ENCODE data around the gene PPP1R12A.

The PPP1R12A gene

GRCh38 chr12:79766705-79767464, 168.0 kb downstream of the PPP1R12A start:
- WGBS, 2 experiments (ENCODE audit: insufficient coverage in 2 of 2) = 83% methylated on average over 1 of the region's 3 CpGs; no CpG with 5 or more reads in 1 of the 2 experiments
- Histone ChIP-seq H3K9me3 (ENCODE audit: control insufficient read depth, low read length) (no peaks in the 10 kb centered on the region), H3K4me3 (ENCODE audit: extremely low read depth, insufficient read depth, low read length, poor library complexity, severe bottlenecking) (no peak overlapping the region), H3K36me3 (ENCODE audit: control insufficient read depth, insufficient read depth, low read length) (no peaks in the 10 kb centered on the region), H3K27ac (ENCODE audit: low read depth, low read length, severe bottlenecking) (no peak overlapping the region), H3K4me1 (ENCODE audit: control insufficient read depth, insufficient read depth, low read length, poor library complexity, severe bottlenecking) (peaks cover 3% of the 10 kb centered on the region)

- Histone ChIP-seq H3K4me1 (ENCODE audit: control insufficient read depth, insufficient read depth, low read length, poor library complexity, severe bottlenecking) (peaks cover 3% of the 10 kb centered on the region), H3K36me3 (ENCODE audit: control insufficient read depth, insufficient read depth, low read length) (no peaks in the 10 kb centered on the region), H3K27ac (ENCODE audit: low read depth, low read length, severe bottlenecking) (no peak overlapping the region), H3K4me3 (ENCODE audit: extremely low read depth, insufficient read depth, low read length, poor library complexity, severe bottlenecking) (no peak overlapping the region), H3K9me3 (ENCODE audit: control insufficient read depth, low read length) (no peaks in the 10 kb centered on the region)
- WGBS, 2 experiments (ENCODE audit: insufficient coverage in 2 of 2) = 93 to 100% methylated on average over 1 of the region's 1 CpG
These were observed 169.7 kb downstream of the PPP1R12A start for GRCh38 chr12:79765157-79765556.

GRCh38 chr12:79764641-79765040, 170.3 kb downstream of the PPP1R12A start:
- Histone ChIP-seq H3K36me3 (ENCODE audit: control insufficient read depth, insufficient read depth, low read length) (no peaks in the 10 kb centered on the region), H3K27ac (ENCODE audit: low read depth, low read length, severe bottlenecking) (no peak overlapping the region), H3K4me3 (ENCODE audit: extremely low read depth, insufficient read depth, low read length, poor library complexity, severe bottlenecking) (no peak overlapping the region), H3K4me1 (ENCODE audit: control insufficient read depth, insufficient read depth, low read length, poor library complexity, severe bottlenecking) (peaks cover 3% of the 10 kb centered on the region), H3K9me3 (ENCODE audit: control insufficient read depth, low read length) (no peaks in the 10 kb centered on the region)
- WGBS, 2 experiments (ENCODE audit: insufficient coverage in 2 of 2) = 89 to 90% methylated on average over 3 of the region's 3 CpGs

GRCh38 chr12:79763766-79764452, 171.0 kb downstream of the PPP1R12A start:
- no peak overlapping the region for H3K27ac ChIP-seq (ENCODE audit: low read depth, low read length, severe bottlenecking)
- peaks cover 3% of the 10 kb centered on the region for H3K4me1 ChIP-seq (ENCODE audit: control insufficient read depth, insufficient read depth, low read length, poor library complexity, severe bottlenecking)
- WGBS, 2 experiments (ENCODE audit: insufficient coverage in 2 of 2) = 86 to 100% methylated on average over 2 of the region's 5 CpGs
- H3K9me3 ChIP-seq (ENCODE audit: control insufficient read depth, low read length) = no peaks in the 10 kb centered on the region
- no peaks in the 10 kb centered on the region for H3K36me3 ChIP-seq (ENCODE audit: control insufficient read depth, insufficient read depth, low read length)
- no peak overlapping the region for H3K4me3 ChIP-seq (ENCODE audit: extremely low read depth, insufficient read depth, low read length, poor library complexity, severe bottlenecking)

GRCh38 chr12:79761341-79761740, 173.6 kb downstream of the PPP1R12A start:
- WGBS, 2 experiments (ENCODE audit: insufficient coverage in 2 of 2) = no CpG with 5 or more reads among the region's 1 CpG
- peaks cover 9% of the 10 kb centered on the region for H3K9me3 ChIP-seq (ENCODE audit: control insufficient read depth, low read length)
- H3K27ac ChIP-seq (ENCODE audit: low read depth, low read length, severe bottlenecking) = no peak overlapping the region
- peaks cover 3% of the 10 kb centered on the region for H3K4me1 ChIP-seq (ENCODE audit: control insufficient read depth, insufficient read depth, low read length, poor library complexity, severe bottlenecking)
- no peaks in the 10 kb centered on the region for H3K36me3 ChIP-seq (ENCODE audit: control insufficient read depth, insufficient read depth, low read length)
- H3K4me3 ChIP-seq (ENCODE audit: extremely low read depth, insufficient read depth, low read length, poor library complexity, severe bottlenecking) = no peak overlapping the region

- Histone ChIP-seq H3K9me3 (ENCODE audit: control insufficient read depth, low read length) (peaks cover 4% of the 10 kb centered on the region), H3K27ac (ENCODE audit: low read depth, low read length, severe bottlenecking) (no peak overlapping the region), H3K4me3 (ENCODE audit: extremely low read depth, insufficient read depth, low read length, poor library complexity, severe bottlenecking) (no peak overlapping the region), H3K4me1 (ENCODE audit: control insufficient read depth, insufficient read depth, low read length, poor library complexity, severe bottlenecking) (no peaks in the 10 kb centered on the region), H3K36me3 (ENCODE audit: control insufficient read depth, insufficient read depth, low read length) (no peaks in the 10 kb centered on the region)
These were observed 187.6 kb downstream of the PPP1R12A start for GRCh38 chr12:79747274-79747673.

- WGBS, 2 experiments (ENCODE audit: insufficient coverage in 2 of 2) = no CpG with 5 or more reads among the region's 4 CpGs
- no peaks in the 10 kb centered on the region for H3K36me3 ChIP-seq (ENCODE audit: control insufficient read depth, insufficient read depth, low read length)
- H3K4me1 ChIP-seq (ENCODE audit: control insufficient read depth, insufficient read depth, low read length, poor library complexity, severe bottlenecking) = no peaks in the 10 kb centered on the region
- H3K27ac ChIP-seq (ENCODE audit: low read depth, low read length, severe bottlenecking) = no peak overlapping the region
- no peak overlapping the region for H3K4me3 ChIP-seq (ENCODE audit: extremely low read depth, insufficient read depth, low read length, poor library complexity, severe bottlenecking)
- H3K9me3 ChIP-seq (ENCODE audit: control insufficient read depth, low read length) = no peaks in the 10 kb centered on the region
These were observed 196.8 kb downstream of the PPP1R12A start for GRCh38 chr12:79737875-79738718.

- no peak overlapping the region for H3K4me3 ChIP-seq (ENCODE audit: extremely low read depth, insufficient read depth, low read length, poor library complexity, severe bottlenecking)
- H3K36me3 ChIP-seq (ENCODE audit: control insufficient read depth, insufficient read depth, low read length) = no peaks in the 10 kb centered on the region
- H3K9me3 ChIP-seq (ENCODE audit: control insufficient read depth, low read length) = no peaks in the 10 kb centered on the region
- no peaks in the 10 kb centered on the region for H3K4me1 ChIP-seq (ENCODE audit: control insufficient read depth, insufficient read depth, low read length, poor library complexity, severe bottlenecking)
- no peak overlapping the region for H3K27ac ChIP-seq (ENCODE audit: low read depth, low read length, severe bottlenecking)
These were observed 202.3 kb downstream of the PPP1R12A start for GRCh38 chr12:79732638-79733037.

GRCh38 chr12:79725987-79726386, 208.9 kb downstream of the PPP1R12A start:
- 100% methylated on average over 1 of the region's 1 CpG; no CpG with 5 or more reads in 1 of the 2 experiments for WGBS, 2 experiments (ENCODE audit: insufficient coverage in 2 of 2)
- Histone ChIP-seq H3K36me3 (ENCODE audit: control insufficient read depth, insufficient read depth, low read length) (no peaks in the 10 kb centered on the region), H3K27ac (ENCODE audit: low read depth, low read length, severe bottlenecking) (no peak overlapping the region), H3K9me3 (ENCODE audit: control insufficient read depth, low read length) (no peaks in the 10 kb centered on the region), H3K4me3 (ENCODE audit: extremely low read depth, insufficient read depth, low read length, poor library complexity, severe bottlenecking) (no peak overlapping the region), H3K4me1 (ENCODE audit: control insufficient read depth, insufficient read depth, low read length, poor library complexity, severe bottlenecking) (no peaks in the 10 kb centered on the region)
